ENCODE results near the gene ST7. TPM values are rescaled to one million over a fixed set of nuclear protein-coding genes. Genes with fewer than 3 reads are reported as not detected.

ST7 gene
- total RNA-seq, 1 experiment from 2014 or later, result 12.9 TPM

GRCh38 chr7:116980354-116980753 is 27.1 kb downstream of the ST7 start:
- Histone ChIP-seq H3K79me1 (ENCODE audit: insufficient read depth, low read depth, low read length, poor library complexity, severe bottlenecking) (peaks cover 3% of the 10 kb centered on the region), H3K4ac (ENCODE audit: low read depth, low read length) (no peak overlapping the region), H3K27me3 (ENCODE audit: insufficient read depth, low read length) (no peaks in the 10 kb centered on the region), H3K14ac (ENCODE audit: insufficient read depth, low read length) (no peak overlapping the region), H2AK5ac (ENCODE audit: insufficient read length, low read length) (no peak overlapping the region), H3K18ac (ENCODE audit: insufficient read length, low read depth, low read length) (no peak overlapping the region), H2BK5ac (ENCODE audit: insufficient read length, low read length) (no peak overlapping the region), H2BK120ac (ENCODE audit: low read depth, low read length, poor library complexity, severe bottlenecking) (no peak overlapping the region), H3K27ac (ENCODE audit: insufficient read length, low read depth, low read length) (no peak overlapping the region), H4K91ac (ENCODE audit: insufficient read length, low read depth, low read length) (no peak overlapping the region), H4K5ac (ENCODE audit: insufficient read length, low read depth, low read length) (no peak overlapping the region), H3T11ph (ENCODE audit: low read length) (no peak overlapping the region), H4K8ac (replicated peaks; ENCODE audit: insufficient read length, low read depth, low read length) (no peak overlapping the region), H2BK15ac (ENCODE audit: low read depth, low read length) (no peak overlapping the region), H3K23ac (ENCODE audit: insufficient read length, low read depth, low read length) (no peak overlapping the region), H3K9ac (ENCODE audit: extremely low read depth, insufficient read length, low read length) (no peak overlapping the region), H3K9me3 (ENCODE audit: control insufficient read depth, low read depth, low read length) (no peaks in the 10 kb centered on the region), H2BK12ac (ENCODE audit: insufficient read length, low read depth, low read length) (no peak overlapping the region), H4K20me1 (ENCODE audit: control insufficient read depth, insufficient read depth, insufficient read length) (no peaks in the 10 kb centered on the region), H3K4me2 (ENCODE audit: insufficient read depth, insufficient read length, low read length) (no peak overlapping the region), H2BK20ac (ENCODE audit: low read depth, low read length, poor library complexity, severe bottlenecking) (no peak overlapping the region), H2AFZ (ENCODE audit: low read length) (no peak overlapping the region), H3K56ac (ENCODE audit: insufficient read length, low read depth, low read length) (no peak overlapping the region), H3K79me2 (ENCODE audit: insufficient read depth, low read length) (0 out of 2 replicates have a peak, but pooled peaks cover 2% of the 10 kb centered on the region), H3K23me2 (ENCODE audit: insufficient read length, low read depth, low read length, poor library complexity, severe bottlenecking) (no peaks in the 10 kb centered on the region), H3K4me1 (ENCODE audit: insufficient read depth, low read length) (no peaks in the 10 kb centered on the region)
- H3K4me1 Mint-ChIP-seq, result peaks cover 0 to 6% of the 10 kb centered on the region in 2 experiments; a peak in 1 of 4 replicates
- no peaks in the 10 kb centered on the region for H3K27me3 Mint-ChIP-seq (ENCODE audit: low read depth)
- no peak for TF ChIP-seq CTCF (conservative IDR thresholded peaks at IDR 0.05)
- H3K36me3 Mint-ChIP-seq (ENCODE audit: insufficient read depth in 1 of 3, low read depth in 3 of 3), result no peaks in the 10 kb centered on the region; a peak in 1 of 7 replicates
- H3K4me3 Mint-ChIP-seq, result no peak overlapping the region
- H3K27ac Mint-ChIP-seq, result no peak overlapping the region; a peak in 1 of 7 replicates
- DNase-seq, result no peak
- H3K9me3 Mint-ChIP-seq, result no peaks in the 10 kb centered on the region
- no CpG with 5 or more reads among the region's 4 CpGs for WGBS (ENCODE audit: extremely low coverage, insufficient read length, low lambda C conversion rate)
